Astrocyte (in vitro differentiated cells and primary cell): ENCODE data around the gene TMOD3. TPM values are rescaled to one million over a fixed set of nuclear protein-coding genes. Genes with fewer than 3 reads are reported as not detected.
"Not testable (repeated sequence)": the region's sequence is repeated elsewhere in the genome, so short reads cannot be mapped to it uniquely, and the experiment has no call there.

Source experiments
- DNase-seq: peaks from one replicate; pipeline ENCODE4 v3.0.0-alpha.2; 2010; ENCODE audit warnings: low read depth
- FAIRE-seq: peaks from 2 replicates; lab custom pipeline; 2011; peaks lifted over from hg19 to GRCh38; lab: Jason Lieb, UNC
- H2AFZ ChIP-seq: 2 replicates; pipeline ENCODE4 v1.6.0; 2012; ENCODE audit warnings: low read depth, low read length, inconsistent platforms
- H3K27ac ChIP-seq: 2 replicates; pipeline ENCODE4 v1.5.1; 2011; ENCODE audit warnings: low read depth, low read length, inconsistent platforms
- H3K27me3 ChIP-seq: 2 replicates; pipeline ENCODE4 v1.6.0; 2011; ENCODE audit warnings: low read length, inconsistent platforms; ENCODE audit not compliant: insufficient read depth
- H3K36me3 ChIP-seq: 2 replicates; pipeline ENCODE4 v1.5.1; 2011; ENCODE audit warnings: low read length, inconsistent platforms; ENCODE audit not compliant: insufficient read depth
- H3K4me1 ChIP-seq: 2 replicates; pipeline ENCODE4 v1.5.1; 2011; ENCODE audit warnings: low read length, inconsistent platforms; ENCODE audit not compliant: insufficient read depth
- H3K4me2 ChIP-seq: 2 replicates; pipeline ENCODE4 v1.6.0; 2012; ENCODE audit warnings: low read length, inconsistent platforms
- H3K4me3 ChIP-seq: 2 replicates; pipeline ENCODE4 v1.5.1; 2011; ENCODE audit warnings: low read depth, mild to moderate bottlenecking, low read length, inconsistent platforms; ENCODE audit not compliant: insufficient read depth
- H3K79me2 ChIP-seq: 2 replicates; pipeline ENCODE4 v1.6.0; 2012; ENCODE audit warnings: mild to moderate bottlenecking, low read length, inconsistent platforms; ENCODE audit not compliant: insufficient read depth
- H3K9ac ChIP-seq: 2 replicates; pipeline ENCODE4 v1.6.0; 2012; ENCODE audit warnings: mild to moderate bottlenecking, low read length, inconsistent platforms
- H3K9me3 ChIP-seq: 2 replicates; pipeline ENCODE4 v1.5.1; 2012; ENCODE audit warnings: low read depth, mild to moderate bottlenecking, low read length, inconsistent platforms; ENCODE audit not compliant: insufficient read depth
- H4K20me1 ChIP-seq: 2 replicates; pipeline ENCODE4 v1.6.0; 2012; ENCODE audit warnings: low read length, inconsistent platforms; ENCODE audit not compliant: insufficient read depth
- H3K27ac Mint-ChIP-seq: one replicate; pipeline ENCODE4 v1.8.0; 2021; ENCODE audit warnings: mild to moderate bottlenecking, mixed read lengths; ENCODE audit not compliant: unreplicated experiment
- H3K27me3 Mint-ChIP-seq: one replicate; pipeline ENCODE4 v1.8.0; 2021; ENCODE audit warnings: low read depth, mixed read lengths; ENCODE audit not compliant: unreplicated experiment
- H3K36me3 Mint-ChIP-seq: one replicate; pipeline ENCODE4 v1.8.0; 2021; ENCODE audit warnings: low read depth, mixed read lengths; ENCODE audit not compliant: unreplicated experiment
- H3K4me1 Mint-ChIP-seq: one replicate; pipeline ENCODE4 v1.8.0; 2021; ENCODE audit warnings: low read depth, mixed read lengths; ENCODE audit not compliant: unreplicated experiment
- H3K4me3 Mint-ChIP-seq: one replicate; pipeline ENCODE4 v1.8.0; 2021; ENCODE audit warnings: mild to moderate bottlenecking, moderate library complexity, mixed read lengths; ENCODE audit not compliant: unreplicated experiment
- H3K9me3 Mint-ChIP-seq: one replicate; pipeline ENCODE4 v1.8.0; 2021; ENCODE audit warnings: mild to moderate bottlenecking, mixed read lengths; ENCODE audit not compliant: unreplicated experiment
- EZH2 ChIP-seq: IDR thresholded peaks from 2 replicates; pipeline ENCODE4 v1.6.1; 2012; ENCODE audit warnings: mild to moderate bottlenecking, low read length, inconsistent platforms; ENCODE audit not compliant: insufficient read depth
- total RNA-seq: library from RNA; stranded (reverse); gene quantifications from 2 replicates; pipeline ENCODE4 v1.2.1, GENCODE V29; 2021
- TF ChIP-seq, protein P1 (sequence below): IDR thresholded peaks from 2 replicates; pipeline ENCODE4 v1.5.1; 2011; ENCODE audit warnings: low read depth, mild to moderate bottlenecking, inconsistent platforms, low read length, moderate library complexity; ENCODE audit not compliant: insufficient read depth

The TMOD3 gene
- total RNA-seq, 1 donor from 2014 or later = 65.2 TPM

DNA sequence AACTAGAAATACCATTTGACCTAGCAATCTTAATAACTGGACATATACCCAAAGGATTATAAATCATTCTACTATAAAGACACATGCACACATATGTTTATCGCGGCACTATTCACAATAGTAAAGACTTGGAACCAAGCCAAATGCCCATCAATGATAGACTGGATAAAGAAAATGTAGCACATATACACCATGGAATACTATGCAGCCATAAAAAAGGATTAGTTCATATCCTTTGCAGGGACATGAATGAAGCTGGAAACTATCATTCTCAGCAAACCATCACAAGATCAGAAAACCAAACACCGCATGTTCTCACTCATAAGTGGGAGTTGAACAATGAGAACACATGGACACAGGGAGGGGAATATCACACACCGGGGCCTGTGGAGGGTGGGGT is 37.0 kb upstream of the TMOD3 start:
- H3K9ac ChIP-seq, FAIRE-seq, H3K4me1 ChIP-seq, H3K36me3 Mint-ChIP-seq, H3K79me2 ChIP-seq, H3K27ac ChIP-seq, H2AFZ ChIP-seq, H3K4me3 ChIP-seq, H3K9me3 Mint-ChIP-seq, H3K4me3 Mint-ChIP-seq, H3K27me3 Mint-ChIP-seq, H3K4me1 Mint-ChIP-seq, H3K9me3 ChIP-seq, H3K27me3 ChIP-seq, H3K27ac Mint-ChIP-seq, H3K4me2 ChIP-seq, DNase-seq, H4K20me1 ChIP-seq, H3K36me3 ChIP-seq: not testable (repeated sequence)

DNA sequence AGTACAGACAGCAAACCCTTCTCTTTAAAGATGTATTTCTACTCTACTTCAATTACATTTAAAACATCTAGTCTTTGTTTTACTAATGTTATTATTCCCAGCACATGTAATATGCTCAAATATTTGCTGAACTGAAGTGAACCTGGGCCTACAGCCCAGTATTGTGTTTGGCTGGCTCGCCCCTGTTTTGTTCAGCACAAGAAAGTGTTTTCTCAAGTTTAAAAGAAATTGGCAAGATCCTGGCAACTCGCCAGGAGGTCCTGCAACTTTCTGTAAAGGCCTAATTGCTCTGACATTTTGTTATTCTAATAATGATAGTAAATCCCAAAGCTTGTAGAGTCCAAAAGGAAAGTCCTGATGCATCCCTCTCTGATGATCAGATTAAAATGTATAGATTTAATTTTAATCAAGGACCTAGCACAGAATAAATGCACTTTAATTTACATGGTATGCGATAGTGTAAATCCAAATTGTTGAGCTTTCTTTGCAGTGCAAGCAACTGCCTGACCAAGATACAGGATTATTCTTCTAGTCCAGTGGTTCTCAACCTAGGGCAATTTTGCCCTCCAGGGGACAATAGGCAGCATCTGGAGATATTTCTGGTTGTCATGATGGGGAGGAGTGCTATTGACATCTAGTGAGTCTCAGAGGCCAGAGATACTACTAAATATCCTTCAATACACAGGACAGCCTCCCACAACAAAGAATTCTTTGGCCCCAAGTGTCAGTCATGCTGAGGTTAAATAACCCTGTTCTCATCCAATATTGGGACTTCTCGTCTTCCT is 35.7 kb upstream of the TMOD3 start:
- Mint-ChIP-seq H3K4me1 (peaks cover 4% of the 10 kb centered on the region), H3K36me3 (no peaks in the 10 kb centered on the region), H3K9me3 (peaks cover 3% of the 10 kb centered on the region), H3K27ac (no peak overlapping the region), H3K27me3 (peaks cover 3% of the 10 kb centered on the region), H3K4me3 (no peak overlapping the region)
- TF ChIP-seq, protein P1, sequence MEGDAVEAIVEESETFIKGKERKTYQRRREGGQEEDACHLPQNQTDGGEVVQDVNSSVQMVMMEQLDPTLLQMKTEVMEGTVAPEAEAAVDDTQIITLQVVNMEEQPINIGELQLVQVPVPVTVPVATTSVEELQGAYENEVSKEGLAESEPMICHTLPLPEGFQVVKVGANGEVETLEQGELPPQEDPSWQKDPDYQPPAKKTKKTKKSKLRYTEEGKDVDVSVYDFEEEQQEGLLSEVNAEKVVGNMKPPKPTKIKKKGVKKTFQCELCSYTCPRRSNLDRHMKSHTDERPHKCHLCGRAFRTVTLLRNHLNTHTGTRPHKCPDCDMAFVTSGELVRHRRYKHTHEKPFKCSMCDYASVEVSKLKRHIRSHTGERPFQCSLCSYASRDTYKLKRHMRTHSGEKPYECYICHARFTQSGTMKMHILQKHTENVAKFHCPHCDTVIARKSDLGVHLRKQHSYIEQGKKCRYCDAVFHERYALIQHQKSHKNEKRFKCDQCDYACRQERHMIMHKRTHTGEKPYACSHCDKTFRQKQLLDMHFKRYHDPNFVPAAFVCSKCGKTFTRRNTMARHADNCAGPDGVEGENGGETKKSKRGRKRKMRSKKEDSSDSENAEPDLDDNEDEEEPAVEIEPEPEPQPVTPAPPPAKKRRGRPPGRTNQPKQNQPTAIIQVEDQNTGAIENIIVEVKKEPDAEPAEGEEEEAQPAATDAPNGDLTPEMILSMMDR = no peak
- TF ChIP-seq EZH2 = no peak
- Histone ChIP-seq H3K9ac (no peak overlapping the region), H3K9me3 (no peaks in the 10 kb centered on the region), H3K4me2 (no peak overlapping the region), H3K4me3 (no peak overlapping the region), H2AFZ (no peak overlapping the region), H4K20me1 (no peaks in the 10 kb centered on the region), H3K27ac (no peak overlapping the region), H3K4me1 (no peaks in the 10 kb centered on the region), H3K36me3 (no peaks in the 10 kb centered on the region), H3K27me3 (no peaks in the 10 kb centered on the region), H3K79me2 (no peaks in the 10 kb centered on the region)
- FAIRE-seq (no peak), DNase-seq (no peak)

DNA sequence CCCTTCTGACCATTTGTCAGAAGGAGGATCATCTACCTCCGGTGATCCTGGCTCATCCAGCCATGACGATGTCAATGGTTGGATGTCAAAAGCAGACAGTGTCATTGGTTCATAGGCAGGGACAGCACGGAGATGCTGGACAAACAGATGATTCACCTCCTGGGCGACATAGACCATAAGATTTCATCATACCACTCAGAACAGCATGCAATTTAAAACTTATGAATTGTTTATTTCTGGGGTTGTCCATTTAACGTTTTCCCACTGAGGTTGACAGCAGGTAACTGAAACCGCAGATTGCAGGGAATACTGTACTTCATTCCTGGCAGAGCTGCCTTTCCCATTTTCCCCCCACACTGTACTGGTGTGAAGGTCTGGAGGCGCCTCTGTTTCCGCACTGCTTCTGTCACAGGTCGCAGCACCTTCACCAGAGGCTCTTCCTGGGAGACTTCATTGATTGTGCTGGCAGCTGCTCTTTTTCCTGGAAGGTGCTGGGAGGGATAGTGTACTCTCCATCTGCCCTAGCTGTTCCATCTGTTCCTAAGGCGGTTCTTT is 32.5 kb upstream of the TMOD3 start:
- TF ChIP-seq, protein P1 = no peak
- TF ChIP-seq EZH2 = no peak
- Histone ChIP-seq H2AFZ (no peak overlapping the region), H3K4me1 (no peaks in the 10 kb centered on the region), H3K27ac (no peak overlapping the region), H3K27me3 (no peaks in the 10 kb centered on the region), H3K9me3 (no peaks in the 10 kb centered on the region), H3K36me3 (no peaks in the 10 kb centered on the region), H3K9ac (no peak overlapping the region), H3K79me2 (no peaks in the 10 kb centered on the region), H4K20me1 (no peaks in the 10 kb centered on the region), H3K4me2 (no peak overlapping the region), H3K4me3 (no peak overlapping the region)
- no peak for DNase-seq
- peaks cover 2% of the 10 kb centered on the region for H3K36me3 Mint-ChIP-seq
- H3K4me3 Mint-ChIP-seq = no peak overlapping the region
- FAIRE-seq = no peak
- H3K27me3 Mint-ChIP-seq = no peaks in the 10 kb centered on the region
- H3K27ac Mint-ChIP-seq = peak overlapping the region; percentile 92
- H3K9me3 Mint-ChIP-seq = no peaks in the 10 kb centered on the region
- H3K4me1 Mint-ChIP-seq = peaks cover 4% of the 10 kb centered on the region
